ENCODE results near the gene RASSF4.

RASSF4 gene

GRCh38 chr10:44960482-44961229, 1.1 kb downstream of the RASSF4 start:
- Histone ChIP-seq H3K9me3 (ENCODE audit: insufficient read depth, low read depth, low read length) (no peaks in the 10 kb centered on the region), H3K27ac (ENCODE audit: low read length) (no peak overlapping the region), H3K9ac (ENCODE audit: low read depth, low read length) (peak overlapping the region; percentile 48; the same call in 1 of the 2 replicates), H3K4me3 (ENCODE audit: low read length) (peak overlapping the region; percentile 80; the same call in 1 of the 2 replicates), H3K36me3 (ENCODE audit: insufficient read depth, low read depth, low read length) (no peaks in the 10 kb centered on the region), H3K27me3 (ENCODE audit: insufficient read depth, low read length) (peaks cover 20% of the 10 kb centered on the region), H3K4me1 (ENCODE audit: insufficient read depth, low read length) (peaks cover 36% of the 10 kb centered on the region)

GRCh38 chr10:44961230-44961571, 1.6 kb downstream of the RASSF4 start:
- peaks cover 20% of the 10 kb centered on the region for H3K27me3 ChIP-seq (ENCODE audit: insufficient read depth, low read length)
- peaks cover 41% of the 10 kb centered on the region for H3K4me1 ChIP-seq (ENCODE audit: insufficient read depth, low read length)
- no peak overlapping the region for H3K27ac ChIP-seq (ENCODE audit: low read length)
- H3K9ac ChIP-seq (ENCODE audit: low read depth, low read length), result no peak overlapping the region
- no peak overlapping the region for H3K4me3 ChIP-seq (ENCODE audit: low read length)
- no peaks in the 10 kb centered on the region for H3K36me3 ChIP-seq (ENCODE audit: insufficient read depth, low read depth, low read length)
- H3K9me3 ChIP-seq (ENCODE audit: insufficient read depth, low read depth, low read length), result no peaks in the 10 kb centered on the region

- Histone ChIP-seq H3K4me1 (ENCODE audit: insufficient read depth, low read length) (peaks cover 41% of the 10 kb centered on the region), H3K4me3 (ENCODE audit: low read length) (no peak overlapping the region), H3K27ac (ENCODE audit: low read length) (no peak overlapping the region), H3K27me3 (ENCODE audit: insufficient read depth, low read length) (peaks cover 20% of the 10 kb centered on the region), H3K36me3 (ENCODE audit: insufficient read depth, low read depth, low read length) (no peaks in the 10 kb centered on the region), H3K9ac (ENCODE audit: low read depth, low read length) (no peak overlapping the region), H3K9me3 (ENCODE audit: insufficient read depth, low read depth, low read length) (no peaks in the 10 kb centered on the region)
Measured at GRCh38 chr10:44961931-44962750, 2.5 kb downstream of the RASSF4 start.

GRCh38 chr10:44962870-44963738, 3.5 kb downstream of the RASSF4 start:
- Histone ChIP-seq H3K4me3 (ENCODE audit: low read length) (peak overlapping the region; percentile 42; the same call in 1 of the 2 replicates), H3K9ac (ENCODE audit: low read depth, low read length) (peak overlapping the region; percentile 65; the same call in 1 of the 2 replicates), H3K36me3 (ENCODE audit: insufficient read depth, low read depth, low read length) (no peaks in the 10 kb centered on the region), H3K9me3 (ENCODE audit: insufficient read depth, low read depth, low read length) (no peaks in the 10 kb centered on the region), H3K4me1 (ENCODE audit: insufficient read depth, low read length) (peaks cover 41% of the 10 kb centered on the region), H3K27ac (ENCODE audit: low read length) (peak overlapping the region; percentile 44), H3K27me3 (ENCODE audit: insufficient read depth, low read length) (peaks cover 20% of the 10 kb centered on the region)

- H3K4me3 ChIP-seq (ENCODE audit: low read length), result peak overlapping the region; percentile 42; the same call in 1 of the 2 replicates
- H3K4me1 ChIP-seq (ENCODE audit: insufficient read depth, low read length), result peaks cover 37% of the 10 kb centered on the region
- H3K27ac ChIP-seq (ENCODE audit: low read length), result peak overlapping the region; percentile 44
- no peaks in the 10 kb centered on the region for H3K9me3 ChIP-seq (ENCODE audit: insufficient read depth, low read depth, low read length)
- H3K27me3 ChIP-seq (ENCODE audit: insufficient read depth, low read length), result peaks cover 20% of the 10 kb centered on the region
- no peaks in the 10 kb centered on the region for H3K36me3 ChIP-seq (ENCODE audit: insufficient read depth, low read depth, low read length)
- H3K9ac ChIP-seq (ENCODE audit: low read depth, low read length), result peak overlapping the region; percentile 65; the same call in 1 of the 2 replicates
Measured at GRCh38 chr10:44963772-44964633, 4.4 kb downstream of the RASSF4 start.

GRCh38 chr10:44965104-44965503, 5.5 kb downstream of the RASSF4 start:
- Histone ChIP-seq H3K4me1 (ENCODE audit: insufficient read depth, low read length) (peaks cover 36% of the 10 kb centered on the region), H3K9ac (ENCODE audit: low read depth, low read length) (peak overlapping the region; percentile 65; the same call in 1 of the 2 replicates), H3K27me3 (ENCODE audit: insufficient read depth, low read length) (peaks cover 15% of the 10 kb centered on the region), H3K27ac (ENCODE audit: low read length) (peak overlapping the region; percentile 19), H3K4me3 (ENCODE audit: low read length) (peak overlapping the region; percentile 33; the same call in 1 of the 2 replicates), H3K9me3 (ENCODE audit: insufficient read depth, low read depth, low read length) (no peaks in the 10 kb centered on the region), H3K36me3 (ENCODE audit: insufficient read depth, low read depth, low read length) (no peaks in the 10 kb centered on the region)

- H3K36me3 ChIP-seq (ENCODE audit: insufficient read depth, low read depth, low read length), result no peaks in the 10 kb centered on the region
- H3K27ac ChIP-seq (ENCODE audit: low read length), result no peak overlapping the region
- no peaks in the 10 kb centered on the region for H3K9me3 ChIP-seq (ENCODE audit: insufficient read depth, low read depth, low read length)
- H3K4me3 ChIP-seq (ENCODE audit: low read length), result no peak overlapping the region
- peaks cover 10% of the 10 kb centered on the region for H3K27me3 ChIP-seq (ENCODE audit: insufficient read depth, low read length)
- no peak overlapping the region for H3K9ac ChIP-seq (ENCODE audit: low read depth, low read length)
- H3K4me1 ChIP-seq (ENCODE audit: insufficient read depth, low read length), result peaks cover 31% of the 10 kb centered on the region
Measured at GRCh38 chr10:44965651-44966097, 6.1 kb downstream of the RASSF4 start.

GRCh38 chr10:44966129-44966815, 6.7 kb downstream of the RASSF4 start:
- H3K4me3 ChIP-seq (ENCODE audit: low read length), result no peak overlapping the region
- H3K4me1 ChIP-seq (ENCODE audit: insufficient read depth, low read length), result peaks cover 28% of the 10 kb centered on the region
- peaks cover 4% of the 10 kb centered on the region; the same call in 1 of the 2 replicates for H3K27me3 ChIP-seq (ENCODE audit: insufficient read depth, low read length)
- no peaks in the 10 kb centered on the region for H3K9me3 ChIP-seq (ENCODE audit: insufficient read depth, low read depth, low read length)
- no peak overlapping the region for H3K9ac ChIP-seq (ENCODE audit: low read depth, low read length)
- no peaks in the 10 kb centered on the region for H3K36me3 ChIP-seq (ENCODE audit: insufficient read depth, low read depth, low read length)
- H3K27ac ChIP-seq (ENCODE audit: low read length), result no peak overlapping the region

GRCh38 chr10:44966816-44967509, 7.4 kb downstream of the RASSF4 start:
- Histone ChIP-seq H3K9me3 (ENCODE audit: insufficient read depth, low read depth, low read length) (no peaks in the 10 kb centered on the region), H3K36me3 (ENCODE audit: insufficient read depth, low read depth, low read length) (no peaks in the 10 kb centered on the region), H3K4me3 (ENCODE audit: low read length) (no peak overlapping the region), H3K27me3 (ENCODE audit: insufficient read depth, low read length) (0 out of 2 replicates have a peak, but pooled peaks cover 2% of the 10 kb centered on the region), H3K9ac (ENCODE audit: low read depth, low read length) (no peak overlapping the region), H3K4me1 (ENCODE audit: insufficient read depth, low read length) (peaks cover 28% of the 10 kb centered on the region), H3K27ac (ENCODE audit: low read length) (no peak overlapping the region)

- Histone ChIP-seq H3K9ac (ENCODE audit: low read depth, low read length) (no peak overlapping the region), H3K36me3 (ENCODE audit: insufficient read depth, low read depth, low read length) (no peaks in the 10 kb centered on the region), H3K27ac (ENCODE audit: low read length) (no peak overlapping the region), H3K4me3 (ENCODE audit: low read length) (no peak overlapping the region), H3K9me3 (ENCODE audit: insufficient read depth, low read depth, low read length) (no peaks in the 10 kb centered on the region), H3K27me3 (ENCODE audit: insufficient read depth, low read length) (no peaks in the 10 kb centered on the region), H3K4me1 (ENCODE audit: insufficient read depth, low read length) (peaks cover 28% of the 10 kb centered on the region)
Measured at GRCh38 chr10:44967616-44968015, 8.0 kb downstream of the RASSF4 start.
